Activated naive CD4-positive, alpha-beta T cell treated with anti-CD3 and anti-CD28 coated beads, Interleukin-2, amount 50 U/mL, for 72 hours (primary cell): Measurements from ENCODE around the gene DNAJC6. TPM values are rescaled to one million over a fixed set of nuclear protein-coding genes. Genes with fewer than 3 reads are reported as not detected.

ENCODE experiments used
- ATAC-seq, 2 donors: fragments of 150-1000 bp; cut with Tn5 transposase; 2 replicates each; pipeline ENCODE4 v1.10.0; 2021; ENCODE audit warnings: mild to moderate bottlenecking in 2 of 2, moderate library complexity in 2 of 2
- DNase-seq, 2 donors: peaks; one replicate each; pipeline ENCODE4 v3.0.0; 2021 to 2022; ENCODE audit warnings: low spot score in 2 of 2
- H3K27ac Mint-ChIP-seq, 2 donors: one replicate each; pipeline ENCODE4 v1.8.0; 2022; ENCODE audit warnings: mild to moderate bottlenecking in 2 of 2, mixed read lengths in 2 of 2
- H3K36me3 Mint-ChIP-seq, 2 donors: one replicate each; pipeline ENCODE4 v1.8.0; 2022; ENCODE audit warnings: mixed read lengths in 2 of 2
- H3K9me3 Mint-ChIP-seq, 2 donors: one replicate each; pipeline ENCODE4 v1.8.0; 2022; ENCODE audit warnings: mixed read lengths in 2 of 2
- total RNA-seq, 2 donors: library from RNA; stranded (reverse); gene quantifications; one replicate each; pipeline ENCODE4 v1.2.3, GENCODE V29; 2022

Gene DNAJC6
- total RNA-seq, 2 donors from 2014 or later: 0.91 to 3.1 TPM

- H3K27ac Mint-ChIP-seq: no peak overlapping the region
- peaks cover 6 to 11% of the 10 kb centered on the region in 2 donors for H3K9me3 Mint-ChIP-seq
- H3K36me3 Mint-ChIP-seq: peaks cover 8 to 14% of the 10 kb centered on the region in 2 donors
- no peak for DNase-seq
- ATAC-seq: no peak
Measured at GRCh38 chr1:65456481-65456880, 147.1 kb downstream of the DNAJC6 start.

GRCh38 chr1:65457868-65458267, 148.5 kb downstream of the DNAJC6 start:
- H3K36me3 Mint-ChIP-seq: peaks cover 8 to 14% of the 10 kb centered on the region in 2 donors
- no peak for ATAC-seq
- no peak for DNase-seq
- H3K9me3 Mint-ChIP-seq: peaks cover 6 to 11% of the 10 kb centered on the region in 2 donors
- no peak overlapping the region for H3K27ac Mint-ChIP-seq

GRCh38 chr1:65458730-65459396, 149.5 kb downstream of the DNAJC6 start:
- ATAC-seq (no peak), DNase-seq (no peak)
- no peak overlapping the region for H3K27ac Mint-ChIP-seq
- H3K36me3 Mint-ChIP-seq: peaks cover 8% of the 10 kb centered on the region in 2 donors
- peaks cover 6 to 12% of the 10 kb centered on the region in 2 donors for H3K9me3 Mint-ChIP-seq

- Mint-ChIP-seq H3K27ac (no peak overlapping the region), H3K9me3 (peaks cover 6 to 14% of the 10 kb centered on the region in 2 donors), H3K36me3 (peaks cover 8% of the 10 kb centered on the region in 2 donors)
- DNase-seq (no peak), ATAC-seq (peak in 1 of 2 donors; percentile 34)
Measured at GRCh38 chr1:65459397-65459768, 150.0 kb downstream of the DNAJC6 start.

Other genes starting within 250 kb of the DNAJC6 start
- 100 to 1,000 TPM in 1 of 2 donors, 1 to 10 TPM in 1; 3.1 to 109 TPM for gene AK4, start 161.3 kb upstream of the DNAJC6 start, total RNA-seq
- gene LEPR, start 111.1 kb downstream of the DNAJC6 start, total RNA-seq: 1 to 10 TPM; 2.9 to 3.0 TPM
- gene LEPROT, start 111.1 kb downstream of the DNAJC6 start, total RNA-seq: 10 to 100 TPM in 1 of 2 donors, 1 to 10 TPM in 1; 8.7 to 19.2 TPM